GM23248 (cell line): ENCODE measurements around the gene TARBP1.

Experiments
- EZH2 ChIP-seq: fragments of 200-600 bp; sonication (generic); IDR thresholded peaks from 2 replicates; pipeline ENCODE4 v1.6.1; 2018; ENCODE audit warnings: antibody characterized with exemption, mild to moderate bottlenecking; ENCODE audit not compliant: insufficient read depth, poor library complexity, severe bottlenecking
- EZH2phosphoT487 ChIP-seq: fragments of 200-600 bp; sonication (generic); IDR thresholded peaks from 2 replicates; pipeline ENCODE4 v1.6.1; 2018; ENCODE audit warnings: antibody characterized with exemption, moderate library complexity, mild to moderate bottlenecking, low read depth; ENCODE audit not compliant: insufficient read depth

DNA sequence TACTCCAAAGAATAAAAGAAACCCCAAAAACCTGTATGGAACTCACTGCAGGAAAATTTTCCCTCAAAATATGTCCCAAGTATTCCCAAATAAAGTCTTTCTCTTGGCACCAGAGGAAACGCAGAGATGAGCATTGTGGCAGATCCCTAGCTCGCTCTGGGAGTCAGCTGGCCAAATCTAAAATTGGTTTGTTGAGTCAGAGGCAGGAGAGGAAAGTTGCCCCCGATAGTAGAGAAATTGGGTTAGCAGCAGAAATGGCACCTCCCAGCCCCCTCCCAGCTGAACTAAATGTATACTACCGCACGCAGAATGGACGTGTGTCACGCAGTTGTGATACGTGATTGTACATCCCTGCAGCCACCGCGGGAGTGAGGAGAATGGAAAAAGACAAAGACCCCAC, 39.9 kb upstream of the TARBP1 start:
- TF ChIP-seq EZH2 (no peak), EZH2phosphoT487 (no peak)
